ENCODE data around the gene PHYKPL.

PHYKPL gene

GRCh38 chr5:178232124-178232919 lies at the start of gene PHYKPL:
PHYKPL (minus strand) TSS chr5:178232802; CDS start chr5:178232550, 252 bp downstream.
- peak; percentile 79 for DNase-seq (ENCODE audit: low read depth)

GRCh38 chr5:178282391-178282790 lies 49.8 kb upstream of the PHYKPL start:
- no peak for DNase-seq (ENCODE audit: low read depth)

- DNase-seq (ENCODE audit: low read depth): no peak
Observed at GRCh38 chr5:178281331-178281730, 48.7 kb upstream of the PHYKPL start.

- no peak for DNase-seq (ENCODE audit: low read depth)
Observed at GRCh38 chr5:178280631-178281030, 48.0 kb upstream of the PHYKPL start.

GRCh38 chr5:178279723-178280438 lies 47.3 kb upstream of the PHYKPL start:
- peak; percentile 73 for DNase-seq (ENCODE audit: low read depth)

GRCh38 chr5:178279026-178279722 lies 46.6 kb upstream of the PHYKPL start:
- DNase-seq (ENCODE audit: low read depth): no peak

- DNase-seq (ENCODE audit: low read depth): no peak
Observed at GRCh38 chr5:178278358-178279023, 45.9 kb upstream of the PHYKPL start.

GRCh38 chr5:178277866-178278265 lies 45.3 kb upstream of the PHYKPL start:
- DNase-seq (ENCODE audit: low read depth): no peak

- DNase-seq (ENCODE audit: low read depth): no peak
Observed at GRCh38 chr5:178277346-178277745, 44.7 kb upstream of the PHYKPL start.

GRCh38 chr5:178274781-178275537 lies 42.4 kb upstream of the PHYKPL start:
- DNase-seq (ENCODE audit: low read depth): no peak

- no peak for DNase-seq (ENCODE audit: low read depth)
Observed at GRCh38 chr5:178273665-178274541, 41.3 kb upstream of the PHYKPL start.

- no peak for DNase-seq (ENCODE audit: low read depth)
Observed at GRCh38 chr5:178273041-178273440, 40.4 kb upstream of the PHYKPL start.

GRCh38 chr5:178272591-178272990 lies 40.0 kb upstream of the PHYKPL start:
- no peak for DNase-seq (ENCODE audit: low read depth)

GRCh38 chr5:178271726-178272479 lies 39.3 kb upstream of the PHYKPL start:
- DNase-seq (ENCODE audit: low read depth): no peak

GRCh38 chr5:178271231-178271630 lies 38.6 kb upstream of the PHYKPL start:
- no peak for DNase-seq (ENCODE audit: low read depth)

- DNase-seq (ENCODE audit: low read depth): no peak
Observed at GRCh38 chr5:178269499-178269898, 36.9 kb upstream of the PHYKPL start.

- no peak for DNase-seq (ENCODE audit: low read depth)
Observed at GRCh38 chr5:178267876-178268275, 35.3 kb upstream of the PHYKPL start.

- DNase-seq (ENCODE audit: low read depth): no peak
Observed at GRCh38 chr5:178267245-178267644, 34.6 kb upstream of the PHYKPL start.

GRCh38 chr5:178266581-178266980 lies 34.0 kb upstream of the PHYKPL start:
- no peak for DNase-seq (ENCODE audit: low read depth)

GRCh38 chr5:178265746-178266145 lies 33.1 kb upstream of the PHYKPL start:
- no peak for DNase-seq (ENCODE audit: low read depth)

Data from fibroblast of gingiva (primary cell).